HG03103 (cell line): ENCODE measurements around the gene ANKLE2.
"Not testable (repeated sequence)": the region's sequence is repeated elsewhere in the genome, so short reads cannot be mapped to it uniquely, and the experiment has no call there.

ENCODE experiments used
- ATAC-seq: cut with Tn5 transposase; IDR thresholded peaks from one replicate; pipeline ENCODE4 v1.9.1; 2021; ENCODE audit warnings: low read depth; ENCODE audit not compliant: unreplicated experiment

Gene ANKLE2

DNA sequence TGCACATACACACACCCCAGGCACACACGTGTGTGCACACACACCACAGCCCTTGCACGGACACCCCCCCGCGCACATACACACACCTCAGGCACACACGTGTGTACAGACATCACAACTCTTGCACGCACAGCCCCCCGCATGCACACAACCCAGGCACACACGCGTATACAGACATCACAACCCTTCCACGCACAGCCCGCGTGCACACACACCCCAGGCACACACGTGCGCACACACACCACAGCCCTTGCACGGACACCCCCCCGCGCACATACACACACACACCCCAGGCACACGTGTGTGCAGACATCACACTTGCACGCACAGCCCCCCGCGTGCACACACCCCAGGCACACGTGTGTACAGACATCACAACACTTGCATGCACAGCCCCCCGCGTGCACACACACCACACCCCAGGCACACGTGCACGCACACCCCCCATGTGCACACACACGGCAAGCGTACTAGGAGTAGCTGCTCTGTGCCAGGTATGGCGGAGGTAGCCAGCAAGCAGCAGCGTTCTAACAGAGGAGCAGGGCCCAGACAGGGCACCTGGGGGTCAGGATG lies 18.2 kb upstream of the ANKLE2 start:
- no peak for ATAC-seq

DNA sequence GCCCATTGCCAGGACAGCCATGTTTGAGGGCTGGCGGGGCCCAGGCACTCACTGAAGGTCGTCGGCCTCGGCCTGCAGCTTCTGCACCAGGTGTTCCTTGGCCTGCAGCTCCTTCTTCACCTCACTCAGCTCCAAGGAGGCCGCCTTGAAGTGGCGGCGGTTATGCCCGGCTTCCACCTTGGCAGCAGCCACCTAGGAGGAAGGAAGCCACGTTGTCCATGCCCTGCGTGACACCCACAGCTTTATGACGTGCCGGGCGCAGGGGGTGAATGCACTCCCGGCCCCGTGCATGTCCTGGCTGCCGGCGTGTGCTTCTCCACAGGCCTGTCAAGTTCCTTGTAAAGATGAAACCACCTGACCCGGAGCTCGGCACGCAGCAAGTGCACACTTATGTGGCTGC lies 16.0 kb upstream of the ANKLE2 start:
- ATAC-seq = no peak

DNA sequence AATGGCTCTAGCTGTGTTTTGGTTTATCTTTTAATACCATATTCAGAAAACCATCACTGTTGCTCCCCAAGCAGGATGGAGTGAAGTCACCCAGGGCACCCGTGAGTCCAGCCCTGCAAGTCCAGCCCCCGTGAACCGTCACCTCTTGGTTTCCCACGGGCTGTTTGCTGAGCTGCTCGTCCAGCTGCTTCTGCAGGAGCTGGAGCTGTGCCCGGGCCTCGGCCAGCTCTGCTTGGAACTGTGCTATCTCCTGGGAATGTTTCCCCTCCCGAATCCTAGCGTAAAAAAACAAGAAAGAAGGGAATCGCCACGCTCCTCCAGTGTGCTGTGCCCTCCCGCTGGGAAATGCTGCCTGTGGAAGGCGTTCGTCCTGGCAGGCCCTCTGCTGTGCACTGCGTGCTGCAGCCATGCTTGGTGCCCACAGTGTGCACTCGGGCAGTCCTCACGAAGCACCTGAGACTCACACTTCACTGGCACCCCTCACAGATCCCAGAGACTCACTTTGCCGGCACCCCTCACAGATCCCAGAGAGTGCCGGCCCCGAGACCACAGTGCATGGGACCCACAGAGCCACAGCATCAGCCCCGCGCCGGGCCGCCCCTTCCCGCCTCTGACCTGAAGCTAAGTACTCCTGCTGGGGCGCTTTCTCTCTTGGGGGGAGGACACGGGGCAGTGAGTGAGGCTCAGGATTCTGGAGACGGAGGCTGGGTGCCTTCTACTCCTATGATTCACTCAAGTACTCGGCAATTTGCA lies 15.4 kb upstream of the ANKLE2 start:
- no peak for ATAC-seq

DNA sequence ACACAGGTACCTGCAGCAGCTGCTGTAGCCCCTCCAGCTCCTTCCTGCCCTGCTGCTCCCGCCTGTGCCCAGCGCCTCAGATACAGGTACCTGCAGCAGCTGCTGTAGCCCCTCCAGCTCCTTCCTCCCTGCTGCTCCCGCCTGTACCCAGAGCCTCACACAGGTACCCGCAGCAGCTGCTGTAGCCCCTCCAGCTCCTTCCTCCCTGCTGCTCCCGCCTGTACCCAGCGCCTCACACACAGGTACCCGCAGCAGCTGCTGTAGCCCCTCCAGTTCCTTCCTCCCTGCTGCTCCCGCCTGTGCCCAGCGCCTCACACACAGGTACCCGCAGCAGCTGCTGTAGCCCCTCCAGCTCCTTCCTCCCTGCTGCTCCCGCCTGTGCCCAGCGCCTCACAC lies 14.6 kb upstream of the ANKLE2 start:
- ATAC-seq = not testable (repeated sequence)

DNA sequence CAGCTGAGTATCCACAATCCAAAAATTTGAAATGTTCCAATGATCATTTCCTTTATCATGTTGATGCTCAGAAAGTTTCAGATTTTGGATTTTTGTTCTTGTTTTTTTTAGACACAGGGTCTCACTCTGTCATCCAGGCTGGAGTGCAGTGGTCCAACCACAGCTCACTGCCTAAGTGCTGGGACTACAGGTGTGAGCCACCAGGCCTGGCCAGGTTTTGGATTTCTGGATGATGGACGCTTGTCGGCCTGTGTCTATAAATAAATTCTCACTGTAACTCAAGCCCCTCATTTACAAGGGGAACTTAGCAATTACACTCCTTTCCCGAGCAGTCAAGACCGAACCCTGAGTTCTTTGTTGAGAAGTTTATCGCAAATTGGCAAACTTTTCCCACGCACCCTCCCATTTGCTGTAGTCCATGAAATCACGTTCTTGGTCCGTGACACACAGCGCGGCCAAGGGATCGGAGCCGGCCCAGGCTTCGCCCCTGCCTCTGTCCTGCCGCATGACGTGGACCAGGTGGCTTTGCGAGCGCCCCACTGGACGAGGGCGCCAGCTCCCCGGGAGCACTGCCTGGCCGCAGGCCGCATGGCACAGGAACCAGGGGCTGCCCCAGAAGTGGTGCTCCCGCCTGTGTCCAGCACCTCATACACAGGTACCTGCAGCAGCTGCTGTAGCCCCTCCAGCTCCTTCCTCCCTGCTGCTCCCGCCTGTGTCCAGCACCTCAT lies 14.0 kb upstream of the ANKLE2 start:
- no peak for ATAC-seq

DNA sequence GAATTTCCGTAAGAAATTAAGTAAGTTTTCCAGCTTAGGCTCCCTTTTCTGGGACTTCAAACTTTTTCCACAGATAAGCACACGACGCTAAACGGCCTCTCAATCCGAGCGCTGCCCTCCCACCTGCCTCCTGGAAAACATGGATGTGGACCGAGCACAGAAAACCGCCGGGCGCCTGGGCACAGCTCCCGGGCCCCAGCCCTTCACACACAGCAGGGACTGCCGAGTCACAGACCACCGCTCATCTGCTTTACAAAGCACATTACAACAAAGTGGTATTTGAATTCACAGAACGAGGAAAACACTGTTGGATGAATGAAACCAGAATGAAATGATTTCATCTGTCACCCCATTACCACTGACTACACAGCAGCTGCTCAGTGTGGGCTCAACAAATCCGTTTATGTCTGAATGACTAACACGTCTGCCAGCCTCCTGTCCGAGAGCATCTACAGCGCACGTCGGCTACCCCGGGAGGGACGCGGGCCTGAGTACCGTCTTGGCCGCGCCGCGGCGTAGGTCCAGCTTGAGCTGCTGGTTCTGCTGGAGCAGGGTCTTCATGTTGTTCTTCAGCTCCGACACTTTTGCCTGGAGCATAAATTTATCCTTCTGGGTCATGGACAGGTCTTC lies 13.1 kb upstream of the ANKLE2 start:
- no peak for ATAC-seq

DNA sequence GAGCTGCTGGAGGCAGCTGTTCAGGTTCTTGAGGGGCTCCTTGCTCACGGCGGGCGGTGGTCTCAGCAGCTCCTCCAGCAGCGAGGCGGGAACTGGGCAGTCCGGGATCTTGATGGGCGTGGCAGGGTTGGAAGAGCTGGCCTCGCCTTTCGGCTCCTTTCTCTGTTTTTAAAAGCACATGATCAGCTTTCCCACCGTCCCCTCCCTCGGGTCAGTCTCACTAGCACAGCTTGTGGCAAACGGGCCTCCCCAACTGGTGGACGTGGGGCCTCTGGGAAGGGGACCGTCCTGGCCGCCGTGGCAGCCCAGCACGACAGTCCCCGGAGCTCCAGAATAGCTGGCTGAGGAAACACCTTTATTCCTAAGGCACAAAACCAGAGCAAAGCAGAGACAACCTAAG lies 12.5 kb upstream of the ANKLE2 start:
- ATAC-seq = no peak

DNA sequence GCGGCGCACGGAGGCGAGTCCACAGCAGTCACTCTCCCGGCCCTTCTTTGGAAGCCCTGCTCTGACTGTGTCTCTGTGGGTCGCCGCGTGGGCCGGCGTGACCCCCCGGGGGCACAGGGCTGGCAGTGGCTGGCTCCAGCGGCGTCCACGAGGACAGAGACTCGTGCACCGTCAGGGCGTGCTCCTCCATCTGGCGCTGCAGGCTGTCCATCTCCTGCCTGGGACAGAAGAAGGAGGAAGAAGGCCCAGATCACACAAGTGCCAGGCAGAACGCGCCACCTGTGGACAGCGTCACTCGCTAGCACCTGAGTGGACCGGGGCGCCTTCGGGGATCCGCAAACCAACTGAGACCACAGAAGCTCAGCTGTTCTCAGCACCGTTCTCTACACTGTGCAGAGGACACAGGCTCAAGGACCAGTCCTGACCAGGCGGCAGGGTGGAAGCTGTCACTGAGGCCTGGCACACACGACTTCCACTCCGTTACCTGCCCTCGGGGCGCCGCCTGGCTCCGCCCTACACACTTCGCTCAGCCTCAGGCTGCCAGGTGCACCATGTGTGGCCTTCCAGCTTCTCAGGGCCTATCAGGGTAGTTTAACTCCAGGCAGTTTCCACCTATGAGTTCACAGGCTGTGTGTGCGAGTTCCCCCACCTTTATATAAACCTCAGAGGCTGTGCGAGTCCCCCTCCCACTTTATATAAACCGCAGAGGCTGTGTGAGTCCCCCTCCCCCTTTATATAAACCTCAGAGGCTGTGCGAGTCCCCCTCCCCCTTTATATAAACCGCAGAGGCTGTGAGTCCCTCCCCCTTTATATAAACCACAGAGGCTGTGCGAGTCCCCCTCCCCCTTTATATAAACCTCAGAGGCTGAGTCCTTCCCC lies 11.7 kb upstream of the ANKLE2 start:
- no peak for ATAC-seq

DNA sequence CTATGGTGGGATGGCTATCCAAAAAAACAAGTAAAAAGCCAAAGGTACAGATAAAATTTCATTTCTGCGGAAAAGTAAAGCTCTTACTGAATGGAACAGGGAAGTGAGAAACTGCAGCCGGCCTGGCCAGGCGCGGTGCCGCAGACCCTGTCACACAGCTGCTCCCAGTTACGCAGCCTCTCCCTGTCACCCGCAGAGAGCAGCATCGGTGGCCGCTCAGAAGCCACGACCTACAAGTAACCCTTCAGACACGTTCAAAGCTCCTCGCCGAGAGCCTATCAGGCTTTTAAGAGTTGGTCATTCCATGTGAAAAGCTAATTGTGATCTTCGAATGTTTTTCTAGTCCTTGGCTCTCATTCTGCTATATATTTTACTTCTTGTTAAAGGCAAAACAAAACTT lies 11.0 kb upstream of the ANKLE2 start:
- ATAC-seq = no peak

DNA sequence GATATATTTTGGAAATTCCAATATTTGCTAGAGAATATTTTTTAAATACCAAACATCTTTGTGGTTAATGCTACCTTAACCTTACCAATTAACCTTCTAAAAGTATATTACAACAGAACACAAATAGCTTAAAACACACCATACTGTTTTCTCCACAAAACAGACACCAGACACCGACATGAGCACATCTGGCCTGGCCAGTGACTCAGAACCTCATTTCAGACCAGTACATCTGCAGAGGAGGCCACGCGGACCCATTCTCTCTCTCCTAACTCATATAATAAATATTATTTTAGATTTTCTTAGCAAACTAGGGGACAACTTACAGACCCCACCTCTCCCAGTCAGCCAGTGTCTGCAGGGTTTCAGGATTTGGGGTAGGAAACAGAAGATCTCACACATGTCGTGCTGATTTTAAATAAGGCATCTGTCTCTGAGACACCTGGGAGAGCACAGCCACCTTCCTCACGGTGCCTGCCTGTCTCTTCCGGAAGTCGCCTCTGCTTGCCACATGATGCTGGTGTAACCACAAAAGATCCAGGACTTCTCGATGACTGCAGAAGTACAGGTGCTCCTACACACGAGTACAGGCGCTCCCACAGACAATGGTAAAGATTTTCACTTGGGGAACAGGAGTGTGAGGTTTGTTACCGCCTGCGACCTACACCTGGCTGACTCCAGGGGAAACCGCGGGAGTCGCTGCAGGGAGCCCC lies 9.7 kb upstream of the ANKLE2 start:
- ATAC-seq = peak; percentile 49

DNA sequence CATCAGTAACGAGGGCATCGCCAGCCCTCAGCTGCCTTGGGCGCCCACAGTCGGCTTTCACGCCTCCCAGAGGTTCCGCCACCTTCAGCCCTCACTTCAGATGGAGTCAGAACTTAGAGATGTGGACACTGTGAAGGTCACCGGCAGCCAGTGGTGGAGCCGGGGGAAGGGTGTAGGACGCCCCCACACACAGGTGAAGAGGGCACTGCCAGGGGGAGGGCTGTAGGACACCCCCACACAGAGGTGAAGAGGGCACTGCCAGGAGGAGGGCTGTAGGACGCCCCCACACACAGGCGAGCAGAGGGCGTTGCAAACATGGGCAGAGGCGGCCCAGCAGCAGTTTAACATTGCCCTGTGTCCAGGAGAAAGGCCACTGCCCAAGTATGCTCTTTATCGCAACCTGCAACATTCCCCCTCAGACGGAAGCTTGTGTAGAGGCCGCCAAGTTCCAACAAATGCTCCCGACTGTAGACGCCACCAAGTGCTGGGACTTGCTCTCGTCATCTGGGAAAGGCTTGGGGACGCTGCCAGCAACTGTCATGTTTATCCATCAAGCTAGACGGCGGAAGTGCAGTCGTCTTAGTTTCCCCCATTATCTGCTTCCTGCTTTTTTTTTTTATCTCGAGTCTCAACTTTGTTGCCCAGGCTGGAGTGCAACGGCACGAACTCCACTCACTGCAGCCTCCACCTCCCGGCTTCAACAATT lies 4.9 kb upstream of the ANKLE2 start:
- no peak for ATAC-seq

DNA sequence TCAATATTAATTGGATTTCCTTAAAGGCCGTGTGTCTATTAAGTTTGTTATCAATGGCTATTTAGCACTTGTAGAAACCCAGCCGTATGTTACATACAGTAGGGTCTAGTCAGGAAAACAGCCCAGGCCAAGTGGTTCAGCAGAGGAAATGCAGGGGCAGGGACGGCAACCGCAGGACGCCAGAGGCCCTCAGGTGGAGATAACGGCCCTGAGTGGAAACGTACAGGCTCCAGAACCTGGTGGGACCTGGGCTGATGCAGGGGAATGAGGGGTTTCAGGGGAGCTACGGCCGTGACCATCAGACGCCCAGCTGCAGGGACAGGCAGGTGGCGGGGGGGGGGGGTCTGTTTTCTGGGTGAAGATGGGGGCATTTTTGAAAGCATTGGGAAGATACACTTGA lies 3.7 kb upstream of the ANKLE2 start:
- no peak for ATAC-seq

DNA sequence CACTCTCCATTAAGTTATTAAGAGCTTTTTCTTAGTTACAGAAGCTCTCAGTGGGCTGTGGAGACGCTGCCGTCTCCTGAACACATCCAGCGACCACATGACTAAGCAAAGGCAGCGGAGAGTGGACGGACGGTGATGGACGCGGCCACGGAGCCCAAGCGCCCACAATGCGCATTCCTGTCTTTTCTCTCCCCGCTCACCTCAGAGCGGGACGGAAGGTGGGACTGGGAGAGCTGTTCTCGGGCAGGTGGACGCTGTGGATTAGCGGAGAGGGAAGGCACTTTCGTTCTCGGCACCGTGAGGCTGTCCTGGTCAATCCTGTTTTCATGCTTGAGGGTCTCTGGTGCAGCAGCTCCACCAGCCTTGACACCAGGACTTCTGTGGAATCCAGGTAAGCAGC lies 2.6 kb upstream of the ANKLE2 start:
- ATAC-seq = no peak

DNA sequence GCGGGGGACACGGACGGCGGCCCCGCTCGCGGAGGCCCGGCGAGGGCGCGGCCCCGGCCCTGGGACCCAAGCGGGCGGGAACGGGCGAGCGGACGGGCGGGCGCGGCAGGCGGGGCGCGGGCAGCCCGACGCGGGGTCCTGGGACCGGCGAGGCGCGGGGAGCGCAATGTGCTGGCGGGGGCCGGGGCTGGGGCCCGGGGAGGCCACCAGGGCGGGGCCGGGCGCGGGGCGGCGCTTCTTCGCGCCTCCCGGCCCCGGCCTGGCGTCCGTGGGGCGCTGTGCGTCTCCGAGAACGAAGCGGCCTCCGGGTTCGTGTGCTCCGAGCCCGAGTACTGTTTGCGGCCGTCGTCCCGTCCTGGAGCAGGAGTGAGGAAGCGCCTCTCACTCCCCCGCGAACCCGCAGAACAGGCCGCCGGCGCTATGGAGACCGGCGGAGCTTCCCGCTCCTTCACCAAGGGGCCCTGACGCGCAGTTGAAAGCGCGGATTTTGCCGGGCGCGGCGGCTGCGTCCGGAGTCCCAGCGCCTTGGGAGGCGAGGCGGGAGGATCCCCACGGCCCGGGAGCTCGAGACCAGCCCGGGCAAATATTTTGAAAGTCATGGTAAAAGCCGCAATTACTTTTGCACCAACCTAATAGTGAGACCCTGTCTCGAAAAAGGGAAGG lies 420 bp upstream of the ANKLE2 start:
- ATAC-seq = peak; percentile 64

DNA sequence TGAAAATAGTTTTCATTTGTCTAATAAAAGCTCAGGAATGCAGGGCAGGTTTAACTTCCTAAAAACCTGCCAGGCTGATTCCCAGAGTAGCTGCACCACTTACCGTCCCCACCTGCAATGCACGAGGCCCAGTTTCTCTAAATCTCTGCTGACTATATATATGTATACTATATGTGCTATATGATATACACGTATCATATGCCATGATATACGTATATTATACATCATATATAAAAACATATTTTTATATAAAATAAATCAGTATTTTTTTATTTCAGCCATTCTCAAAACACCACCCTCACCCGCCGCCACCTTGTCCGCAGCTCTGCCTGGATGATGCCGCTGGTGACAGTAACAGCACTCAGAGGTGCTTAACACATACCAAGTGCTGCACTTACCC lies 2.3 kb downstream of the ANKLE2 start:
- ATAC-seq = no peak

DNA sequence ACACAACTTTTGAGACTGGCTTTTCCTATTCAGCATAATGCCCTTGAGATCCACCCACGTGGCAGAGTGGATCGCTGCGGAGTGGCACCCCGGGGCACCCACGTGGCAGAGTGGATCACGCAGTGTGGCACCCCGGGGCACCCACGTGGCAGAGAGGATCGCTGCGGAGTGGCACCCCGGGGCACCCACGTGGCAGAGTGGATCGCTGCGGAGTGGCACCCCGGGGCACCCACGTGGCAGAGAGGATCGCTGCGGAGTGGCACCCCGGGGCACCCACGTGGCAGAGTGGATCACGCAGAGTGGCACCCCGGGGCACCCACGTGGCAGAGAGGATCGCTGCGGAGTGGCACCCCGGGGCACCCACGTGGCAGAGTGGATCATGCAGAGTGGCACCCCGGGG lies 2.8 kb downstream of the ANKLE2 start:
- ATAC-seq = not testable (repeated sequence)

DNA sequence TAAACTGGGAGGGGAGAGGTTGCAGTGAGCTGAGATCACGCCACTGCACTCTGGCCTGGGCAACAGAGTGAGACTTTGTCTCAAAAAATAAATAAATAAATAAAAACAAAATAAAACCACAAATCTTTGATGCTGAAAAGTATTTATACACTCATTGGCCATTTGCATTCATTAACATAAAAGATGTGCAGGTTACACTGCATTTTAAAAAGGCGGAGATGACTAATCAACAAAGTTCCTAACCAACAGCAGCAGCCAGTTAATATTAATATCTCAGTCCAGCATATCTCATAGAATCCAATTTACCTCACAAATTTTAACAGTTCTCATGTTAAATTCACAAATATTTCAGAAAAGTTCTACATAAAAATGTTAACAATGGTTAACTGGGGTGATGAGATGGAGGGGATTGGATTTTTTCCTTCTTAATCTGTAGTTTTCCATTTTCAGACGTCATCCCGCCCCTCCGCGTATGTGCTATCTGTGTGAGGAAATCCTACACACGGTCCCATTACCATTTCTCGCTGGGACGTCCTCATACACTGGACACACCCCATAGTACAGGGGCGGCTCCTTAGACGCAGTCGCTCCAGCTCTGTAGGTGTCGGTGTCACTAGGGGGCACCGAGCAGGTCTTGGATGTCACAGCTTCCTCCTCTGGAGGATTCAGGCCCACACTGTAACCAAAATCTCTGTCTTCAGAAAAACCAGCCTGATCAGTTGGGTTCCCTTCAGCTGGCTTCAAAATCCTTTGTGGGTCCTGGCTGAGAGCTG lies 7.3 kb downstream of the ANKLE2 start:
- no peak for ATAC-seq

DNA sequence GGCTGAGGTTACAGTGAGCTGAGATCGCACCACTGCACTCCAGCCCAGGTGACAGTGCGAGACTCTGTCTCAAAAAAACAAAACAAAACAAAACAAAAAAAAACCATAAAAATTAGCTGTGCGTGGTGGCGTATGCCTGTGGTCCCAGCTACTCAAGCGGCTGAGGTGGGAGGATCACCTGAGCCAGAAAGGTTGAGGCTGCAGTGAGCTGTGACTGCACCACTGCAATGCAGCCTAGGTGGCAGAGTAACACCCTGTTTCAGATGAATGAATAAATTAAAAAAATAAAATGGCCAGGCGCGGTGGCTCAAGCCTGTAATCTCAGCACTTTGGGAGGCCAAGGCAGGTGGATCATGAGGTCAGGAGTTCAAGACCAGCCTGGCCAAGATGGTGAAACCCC lies 8.0 kb downstream of the ANKLE2 start:
- not testable (repeated sequence) for ATAC-seq
